B cell (primary cell): Measurements from ENCODE around the gene DCAF15.

Experiments
- EZH2 ChIP-seq: IDR thresholded peaks from 2 replicates; pipeline ENCODE4 v1.6.1; 2012; ENCODE audit warnings: borderline replicate concordance, low read depth, mild to moderate bottlenecking, moderate library complexity, low read length; ENCODE audit not compliant: insufficient read depth, poor library complexity, severe bottlenecking
- TF ChIP-seq, protein P1 (sequence below): fragments of 200-600 bp; IDR thresholded peaks from one replicate; pipeline ENCODE4 v1.8.0; 2022; ENCODE audit warnings: antibody characterized with exemption, mild to moderate bottlenecking

DNA sequence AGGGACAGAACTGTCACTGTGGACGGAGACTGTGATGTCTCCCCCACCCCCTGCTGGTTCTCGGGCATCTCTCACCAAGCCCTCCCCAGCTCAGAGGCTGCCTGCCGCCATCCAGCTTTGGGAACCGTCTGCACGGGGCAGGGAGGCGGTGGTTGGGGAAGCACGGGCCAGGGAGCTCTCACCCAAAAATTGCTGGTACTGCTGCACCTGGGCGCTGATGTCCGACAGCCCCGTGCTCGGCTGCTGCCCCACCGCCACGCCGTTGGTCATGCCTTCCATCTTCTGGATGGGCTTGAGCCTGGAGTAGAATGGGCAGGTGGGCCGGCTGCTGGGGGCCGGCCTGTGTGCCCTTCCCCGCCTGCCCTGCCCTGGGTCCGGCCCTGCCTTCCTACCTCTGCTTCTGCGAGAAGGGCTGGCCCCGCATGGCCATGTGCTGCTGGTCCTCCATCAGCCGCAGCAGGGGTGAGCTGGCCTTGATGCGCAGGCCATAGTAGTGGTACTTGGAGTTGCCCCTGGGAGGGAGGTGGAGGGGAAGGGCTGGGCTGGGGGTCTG lies 16.1 kb downstream of the DCAF15 start:
- TF ChIP-seq, protein P1, sequence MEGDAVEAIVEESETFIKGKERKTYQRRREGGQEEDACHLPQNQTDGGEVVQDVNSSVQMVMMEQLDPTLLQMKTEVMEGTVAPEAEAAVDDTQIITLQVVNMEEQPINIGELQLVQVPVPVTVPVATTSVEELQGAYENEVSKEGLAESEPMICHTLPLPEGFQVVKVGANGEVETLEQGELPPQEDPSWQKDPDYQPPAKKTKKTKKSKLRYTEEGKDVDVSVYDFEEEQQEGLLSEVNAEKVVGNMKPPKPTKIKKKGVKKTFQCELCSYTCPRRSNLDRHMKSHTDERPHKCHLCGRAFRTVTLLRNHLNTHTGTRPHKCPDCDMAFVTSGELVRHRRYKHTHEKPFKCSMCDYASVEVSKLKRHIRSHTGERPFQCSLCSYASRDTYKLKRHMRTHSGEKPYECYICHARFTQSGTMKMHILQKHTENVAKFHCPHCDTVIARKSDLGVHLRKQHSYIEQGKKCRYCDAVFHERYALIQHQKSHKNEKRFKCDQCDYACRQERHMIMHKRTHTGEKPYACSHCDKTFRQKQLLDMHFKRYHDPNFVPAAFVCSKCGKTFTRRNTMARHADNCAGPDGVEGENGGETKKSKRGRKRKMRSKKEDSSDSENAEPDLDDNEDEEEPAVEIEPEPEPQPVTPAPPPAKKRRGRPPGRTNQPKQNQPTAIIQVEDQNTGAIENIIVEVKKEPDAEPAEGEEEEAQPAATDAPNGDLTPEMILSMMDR, result no peak
- TF ChIP-seq EZH2, result no peak
